Measurements from ENCODE around the gene RSPRY1. TPM values are rescaled to one million over a fixed set of nuclear protein-coding genes. Genes with fewer than 3 reads are reported as not detected.
A peak's percentile ranks its signal among the peaks of the same experiment; 100 is the strongest.

The RSPRY1 gene
- total RNA-seq, 1 donor from 2014 or later = 69.7 TPM

- FAIRE-seq = no peak
- no peak for DNase-seq (ENCODE audit: low spot score in 2 of 2)
Observed at GRCh38 chr16:57284952-57285363, 98.8 kb downstream of the RSPRY1 start.

GRCh38 chr16:57285379-57285778 lies 99.2 kb downstream of the RSPRY1 start:
- no peak for DNase-seq (ENCODE audit: low spot score in 2 of 2)
- no peak for FAIRE-seq

- DNase-seq (ENCODE audit: low spot score in 2 of 2) = no peak
- FAIRE-seq = peak; percentile 36
Observed at GRCh38 chr16:57289391-57290257, 103.5 kb downstream of the RSPRY1 start.

Other genes starting within 250 kb of the RSPRY1 start
- gene CETP, start 224.4 kb upstream of the RSPRY1 start, total RNA-seq = 0.82 TPM
- gene NLRC5, start 196.8 kb upstream of the RSPRY1 start, total RNA-seq = 0.41 TPM
- gene CPNE2, start 93.7 kb upstream of the RSPRY1 start, total RNA-seq = 44.8 TPM
- gene PSME3IP1, start 290 bp upstream of the RSPRY1 start, total RNA-seq = 142 TPM
- gene ARL2BP, start 58.9 kb downstream of the RSPRY1 start, total RNA-seq = 81.9 TPM
- 1.6 TPM for gene PLLP, start 98.3 kb downstream of the RSPRY1 start, total RNA-seq
- not detected for gene CCL22, start 172.5 kb downstream of the RSPRY1 start, total RNA-seq
- 4.9 TPM for gene CX3CL1, start 186.2 kb downstream of the RSPRY1 start, total RNA-seq
- gene CCL17, start 218.4 kb downstream of the RSPRY1 start, total RNA-seq = not detected

Measured in frontal cortex (tissue), 4 donors.